ENCODE data around the gene ANXA8.

- TF ChIP-seq EZH2 (IDR thresholded peaks at IDR 0.05; ENCODE audit: borderline replicate concordance, low read depth, low read length, severe bottlenecking): no peak
- TF ChIP-seq, protein P1, sequence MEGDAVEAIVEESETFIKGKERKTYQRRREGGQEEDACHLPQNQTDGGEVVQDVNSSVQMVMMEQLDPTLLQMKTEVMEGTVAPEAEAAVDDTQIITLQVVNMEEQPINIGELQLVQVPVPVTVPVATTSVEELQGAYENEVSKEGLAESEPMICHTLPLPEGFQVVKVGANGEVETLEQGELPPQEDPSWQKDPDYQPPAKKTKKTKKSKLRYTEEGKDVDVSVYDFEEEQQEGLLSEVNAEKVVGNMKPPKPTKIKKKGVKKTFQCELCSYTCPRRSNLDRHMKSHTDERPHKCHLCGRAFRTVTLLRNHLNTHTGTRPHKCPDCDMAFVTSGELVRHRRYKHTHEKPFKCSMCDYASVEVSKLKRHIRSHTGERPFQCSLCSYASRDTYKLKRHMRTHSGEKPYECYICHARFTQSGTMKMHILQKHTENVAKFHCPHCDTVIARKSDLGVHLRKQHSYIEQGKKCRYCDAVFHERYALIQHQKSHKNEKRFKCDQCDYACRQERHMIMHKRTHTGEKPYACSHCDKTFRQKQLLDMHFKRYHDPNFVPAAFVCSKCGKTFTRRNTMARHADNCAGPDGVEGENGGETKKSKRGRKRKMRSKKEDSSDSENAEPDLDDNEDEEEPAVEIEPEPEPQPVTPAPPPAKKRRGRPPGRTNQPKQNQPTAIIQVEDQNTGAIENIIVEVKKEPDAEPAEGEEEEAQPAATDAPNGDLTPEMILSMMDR (IDR thresholded peaks at IDR 0.05; ENCODE audit: borderline replicate concordance, extremely low read depth, low read length, poor library complexity, severe bottlenecking): no peak
Observed at GRCh38 chr10:47453141-47454007, 30.5 kb downstream of the ANXA8 start.

Data from DND-41 (cell line).